ENCODE measurements around the gene SERINC2. TPM values are rescaled to one million over a fixed set of nuclear protein-coding genes. Genes with fewer than 3 reads are reported as not detected.
A peak's percentile ranks its signal among the peaks of the same experiment; 100 is the strongest.

The SERINC2 gene
- polyA plus RNA-seq, 2 of the 4 experiments (the other 2 are of a cell fraction): 6.0 to 16.3 TPM

DNA sequence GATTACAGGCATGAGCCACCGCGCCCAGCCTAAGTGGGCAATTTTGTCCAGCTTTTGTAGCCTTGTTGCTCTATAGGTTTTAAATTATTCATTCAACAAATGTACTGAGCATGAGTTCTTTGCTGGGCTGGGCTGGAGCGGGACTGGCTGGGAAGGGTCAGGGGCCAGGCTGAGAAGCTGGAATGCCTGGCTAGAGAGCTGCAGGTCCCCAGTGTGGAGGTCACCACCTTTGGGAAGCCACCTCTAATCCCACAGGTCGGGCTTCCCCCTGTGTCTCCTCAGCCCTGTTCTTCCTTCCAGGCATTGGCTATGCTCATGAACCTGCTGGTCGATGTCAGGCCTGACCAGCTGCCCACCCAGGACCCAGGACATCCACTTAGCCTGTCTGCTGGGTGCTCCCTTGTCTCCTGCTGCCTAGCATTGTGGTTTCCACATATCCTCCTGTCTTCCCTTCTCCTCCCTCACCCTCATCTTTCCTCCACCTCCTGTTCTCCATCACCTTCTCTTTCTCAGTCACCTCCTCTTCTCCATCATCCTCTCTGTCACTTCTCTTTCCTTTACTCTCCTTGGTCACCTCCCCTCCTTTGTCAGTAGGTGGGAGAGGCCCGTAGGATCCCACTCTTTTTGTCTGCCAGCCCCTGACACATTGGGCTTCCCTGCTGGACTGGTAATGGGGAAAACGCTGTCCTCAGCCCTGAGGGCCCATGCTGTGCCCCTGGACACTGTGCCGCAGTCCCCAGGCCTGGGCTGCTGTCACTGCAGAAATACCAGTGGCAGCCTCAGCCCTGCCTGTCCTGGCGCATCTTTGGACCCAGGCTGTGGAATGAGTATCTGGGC lies 23.8 kb downstream of the SERINC2 start:
- ChIA-PET CTCF (no interaction called here), POLR2A (no interaction called here)
- ATAC-seq (no peak; a peak in 1 of 6 replicates), DNase-seq (ENCODE audit: low read depth in 1 of 2, low spot score in 1 of 2) (no peak), FAIRE-seq (no peak)
- Histone ChIP-seq H3K27ac (peak overlapping the region in 1 of 2 experiments; percentile 26; a peak in 1 of 6 replicates), H3K4me2 (no peak overlapping the region), H3K4me3 (no peak overlapping the region), H3K4me1 (no peaks in the 10 kb centered on the region), H3K9me3 (no peaks in the 10 kb centered on the region)
- WGBS (ENCODE audit: missing lambda C conversion rate): 80% methylated on average over 7 of the region's 9 CpGs
- TF ChIP-seq BHLHE40 (IDR thresholded peaks at IDR 0.05; ENCODE audit: low read depth, low read length) (no peak), SREBF2 (IDR thresholded peaks at IDR 0.05) (no peak), PHF8 (IDR thresholded peaks at IDR 0.05; ENCODE audit: borderline replicate concordance, low read depth) (no peak), CHD2 (IDR thresholded peaks at IDR 0.05; ENCODE audit: low read length, partially characterized antibody) (no peak), RCOR1 (IDR thresholded peaks at IDR 0.05; ENCODE audit: low read depth, low read length) (no peak), JUNB (IDR thresholded peaks at IDR 0.05) (no peak), ZFP36 (IDR thresholded peaks at IDR 0.05; ENCODE audit: borderline replicate concordance, partially characterized antibody) (no peak), HEYL (CRISPR knock-in tag; IDR thresholded peaks at IDR 0.05) (no peak)

DNA sequence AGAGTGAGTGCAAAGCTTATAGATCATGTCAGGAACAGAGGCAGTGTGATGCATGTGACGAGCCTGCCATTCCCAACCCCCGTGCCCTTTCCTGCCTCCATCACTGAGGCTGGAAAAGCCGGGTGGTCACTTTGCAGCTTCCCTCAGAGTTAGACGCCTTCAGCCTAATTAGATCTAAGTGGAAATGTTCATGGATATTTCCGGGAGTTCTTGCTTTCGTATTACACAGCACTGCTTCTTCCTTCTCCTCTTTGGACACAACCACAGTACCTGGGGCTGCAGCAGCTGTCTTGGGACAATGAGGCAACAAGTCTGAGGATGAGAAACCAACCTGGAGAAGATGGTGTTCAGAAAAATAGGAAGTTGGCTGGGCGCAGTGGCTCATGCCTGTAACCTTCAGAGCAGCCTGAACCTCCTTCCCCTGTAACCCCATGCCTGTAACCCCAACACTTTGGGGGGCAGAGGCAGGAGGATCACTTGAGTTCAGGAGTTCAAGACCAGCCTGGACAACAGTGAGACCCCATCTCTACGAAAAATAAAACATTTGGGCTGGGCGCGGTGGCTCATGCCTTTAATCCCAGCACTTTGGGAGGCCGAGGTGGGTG lies 24.5 kb downstream of the SERINC2 start:
- DNase-seq (ENCODE audit: low read depth in 1 of 2, low spot score in 1 of 2) (no peak), ATAC-seq (no peak), FAIRE-seq (no peak)
- CTCF ChIA-PET: no interaction called here
- POLR2A ChIA-PET: no interaction called here
- no peaks in the 10 kb centered on the region for H3K9me3 ChIP-seq
- TF ChIP-seq BHLHE40 (IDR thresholded peaks at IDR 0.05; ENCODE audit: low read depth, low read length): no peak
- no peak for TF ChIP-seq FOSL2 (IDR thresholded peaks at IDR 0.05)
- no peak for TF ChIP-seq FOSL2 (CRISPR knock-in tag; IDR thresholded peaks at IDR 0.05)
- TF ChIP-seq, protein P1, sequence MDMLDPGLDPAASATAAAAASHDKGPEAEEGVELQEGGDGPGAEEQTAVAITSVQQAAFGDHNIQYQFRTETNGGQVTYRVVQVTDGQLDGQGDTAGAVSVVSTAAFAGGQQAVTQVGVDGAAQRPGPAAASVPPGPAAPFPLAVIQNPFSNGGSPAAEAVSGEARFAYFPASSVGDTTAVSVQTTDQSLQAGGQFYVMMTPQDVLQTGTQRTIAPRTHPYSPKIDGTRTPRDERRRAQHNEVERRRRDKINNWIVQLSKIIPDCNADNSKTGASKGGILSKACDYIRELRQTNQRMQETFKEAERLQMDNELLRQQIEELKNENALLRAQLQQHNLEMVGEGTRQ (IDR thresholded peaks at IDR 0.05): no peak
- TF ChIP-seq SMC3 (IDR thresholded peaks at IDR 0.05): no peak
- no peak for TF ChIP-seq CBX2 (IDR thresholded peaks at IDR 0.05; ENCODE audit: borderline replicate concordance, low read depth)
- TF ChIP-seq, protein P2, sequence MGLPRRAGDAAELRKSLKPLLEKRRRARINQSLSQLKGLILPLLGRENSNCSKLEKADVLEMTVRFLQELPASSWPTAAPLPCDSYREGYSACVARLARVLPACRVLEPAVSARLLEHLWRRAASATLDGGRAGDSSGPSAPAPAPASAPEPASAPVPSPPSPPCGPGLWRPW (IDR thresholded peaks at IDR 0.05): no peak
- no peak for TF ChIP-seq ZSCAN20 (CRISPR knock-in tag; IDR thresholded peaks at IDR 0.05)
- TF ChIP-seq, protein P3, sequence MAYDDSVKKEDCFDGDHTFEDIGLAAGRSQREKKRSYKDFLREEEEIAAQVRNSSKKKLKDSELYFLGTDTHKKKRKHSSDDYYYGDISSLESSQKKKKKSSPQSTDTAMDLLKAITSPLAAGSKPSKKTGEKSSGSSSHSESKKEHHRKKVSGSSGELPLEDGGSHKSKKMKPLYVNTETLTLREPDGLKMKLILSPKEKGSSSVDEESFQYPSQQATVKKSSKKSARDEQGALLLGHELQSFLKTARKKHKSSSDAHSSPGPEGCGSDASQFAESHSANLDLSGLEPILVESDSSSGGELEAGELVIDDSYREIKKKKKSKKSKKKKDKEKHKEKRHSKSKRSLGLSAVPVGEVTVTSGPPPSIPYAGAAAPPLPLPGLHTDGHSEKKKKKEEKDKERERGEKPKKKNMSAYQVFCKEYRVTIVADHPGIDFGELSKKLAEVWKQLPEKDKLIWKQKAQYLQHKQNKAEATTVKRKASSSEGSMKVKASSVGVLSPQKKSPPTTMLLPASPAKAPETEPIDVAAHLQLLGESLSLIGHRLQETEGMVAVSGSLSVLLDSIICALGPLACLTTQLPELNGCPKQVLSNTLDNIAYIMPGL (CRISPR knock-in tag; IDR thresholded peaks at IDR 0.05; ENCODE audit: borderline replicate concordance): no peak
- TF ChIP-seq HOXA7 (CRISPR knock-in tag; IDR thresholded peaks at IDR 0.05): no peak
- TF ChIP-seq, protein P4, sequence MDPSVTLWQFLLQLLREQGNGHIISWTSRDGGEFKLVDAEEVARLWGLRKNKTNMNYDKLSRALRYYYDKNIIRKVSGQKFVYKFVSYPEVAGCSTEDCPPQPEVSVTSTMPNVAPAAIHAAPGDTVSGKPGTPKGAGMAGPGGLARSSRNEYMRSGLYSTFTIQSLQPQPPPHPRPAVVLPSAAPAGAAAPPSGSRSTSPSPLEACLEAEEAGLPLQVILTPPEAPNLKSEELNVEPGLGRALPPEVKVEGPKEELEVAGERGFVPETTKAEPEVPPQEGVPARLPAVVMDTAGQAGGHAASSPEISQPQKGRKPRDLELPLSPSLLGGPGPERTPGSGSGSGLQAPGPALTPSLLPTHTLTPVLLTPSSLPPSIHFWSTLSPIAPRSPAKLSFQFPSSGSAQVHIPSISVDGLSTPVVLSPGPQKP (IDR thresholded peaks at IDR 0.05; ENCODE audit: low read depth, low read length): no peak
- no peak for TF ChIP-seq HEYL (CRISPR knock-in tag; IDR thresholded peaks at IDR 0.05)
- TF ChIP-seq SREBF2 (IDR thresholded peaks at IDR 0.05): no peak
- no peak for TF ChIP-seq CHD2 (IDR thresholded peaks at IDR 0.05; ENCODE audit: low read length, partially characterized antibody)
- TF ChIP-seq JUN (IDR thresholded peaks at IDR 0.05): no peak
- TF ChIP-seq, protein P5, sequence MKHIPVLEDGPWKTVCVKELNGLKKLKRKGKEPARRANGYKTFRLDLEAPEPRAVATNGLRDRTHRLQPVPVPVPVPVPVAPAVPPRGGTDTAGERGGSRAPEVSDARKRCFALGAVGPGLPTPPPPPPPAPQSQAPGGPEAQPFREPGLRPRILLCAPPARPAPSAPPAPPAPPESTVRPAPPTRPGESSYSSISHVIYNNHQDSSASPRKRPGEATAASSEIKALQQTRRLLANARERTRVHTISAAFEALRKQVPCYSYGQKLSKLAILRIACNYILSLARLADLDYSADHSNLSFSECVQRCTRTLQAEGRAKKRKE (CRISPR knock-in tag; IDR thresholded peaks at IDR 0.05; ENCODE audit: low read depth): no peak
- TF ChIP-seq CBX8 (IDR thresholded peaks at IDR 0.05): no peak
- TF ChIP-seq CHD4 (IDR thresholded peaks at IDR 0.05; ENCODE audit: borderline replicate concordance): no peak
- TF ChIP-seq POLR2AphosphoS2 (conservative IDR thresholded peaks at IDR 0.05; ENCODE audit: low read length): no peak
- TF ChIP-seq MAFK (IDR thresholded peaks at IDR 0.05; ENCODE audit: partially characterized antibody): no peak
- no peak for TF ChIP-seq NR3C1 (IDR thresholded peaks at IDR 0.05)
- no peak overlapping the region for H3K27ac ChIP-seq
- WGBS (ENCODE audit: missing lambda C conversion rate): 71% methylated on average over 11 of the region's 11 CpGs
- no peak overlapping the region for H3K4me3 ChIP-seq
- H3K4me2 ChIP-seq: no peak overlapping the region
- H3K4me1 ChIP-seq: no peaks in the 10 kb centered on the region
